Measurements from ENCODE around the gene RPTOR.

RPTOR gene

GRCh38 chr17:80781807-80782277, 237.2 kb downstream of the RPTOR start:
- TF ChIP-seq CTCF (IDR thresholded peaks at IDR 0.05; ENCODE audit: extremely low read depth, insufficient read depth, missing control alignments) = no peak
- in situ Hi-C loops (cut with MboI; ENCODE audit: low pct_unique_long_range_greater_than_20kb, low sequenced_read_pairs, unreplicated experiment) = no loop called here
- no peak for DNase-seq (ENCODE audit: low spot score)

GRCh38 chr17:80782536-80783427, 238.1 kb downstream of the RPTOR start:
- no peak for TF ChIP-seq CTCF (IDR thresholded peaks at IDR 0.05; ENCODE audit: extremely low read depth, insufficient read depth, missing control alignments)
- in situ Hi-C loops (cut with MboI; ENCODE audit: low pct_unique_long_range_greater_than_20kb, low sequenced_read_pairs, unreplicated experiment) = no loop called here
- DNase-seq (ENCODE audit: low spot score) = no peak

GRCh38 chr17:80783486-80783885, 238.8 kb downstream of the RPTOR start:
- TF ChIP-seq CTCF (IDR thresholded peaks at IDR 0.05; ENCODE audit: extremely low read depth, insufficient read depth, missing control alignments) = no peak
- DNase-seq (ENCODE audit: low spot score) = no peak
- in situ Hi-C loops (cut with MboI; ENCODE audit: low pct_unique_long_range_greater_than_20kb, low sequenced_read_pairs, unreplicated experiment) = no loop called here

- no peak for TF ChIP-seq CTCF (IDR thresholded peaks at IDR 0.05; ENCODE audit: extremely low read depth, insufficient read depth, missing control alignments)
- no peak for DNase-seq (ENCODE audit: low spot score)
- in situ Hi-C loops (cut with MboI; ENCODE audit: low pct_unique_long_range_greater_than_20kb, low sequenced_read_pairs, unreplicated experiment) = no loop called here
These were observed 239.3 kb downstream of the RPTOR start for GRCh38 chr17:80783971-80784370.

GRCh38 chr17:80785477-80786178, 241.0 kb downstream of the RPTOR start:
- DNase-seq (ENCODE audit: low spot score) = no peak
- in situ Hi-C loops (cut with MboI; ENCODE audit: low pct_unique_long_range_greater_than_20kb, low sequenced_read_pairs, unreplicated experiment) = no loop called here
- TF ChIP-seq CTCF (IDR thresholded peaks at IDR 0.05; ENCODE audit: extremely low read depth, insufficient read depth, missing control alignments) = no peak

GRCh38 chr17:80786470-80786869, 241.8 kb downstream of the RPTOR start:
- TF ChIP-seq CTCF (IDR thresholded peaks at IDR 0.05; ENCODE audit: extremely low read depth, insufficient read depth, missing control alignments) = no peak
- no peak for DNase-seq (ENCODE audit: low spot score)
- in situ Hi-C loops (cut with MboI; ENCODE audit: low pct_unique_long_range_greater_than_20kb, low sequenced_read_pairs, unreplicated experiment) = no loop called here

All from GM13977 (cell line).